Femur (tissue), 1 donor: ENCODE data around the gene RSPH1.
"Not testable (repeated sequence)": the region's sequence is repeated elsewhere in the genome, so short reads cannot be mapped to it uniquely, and the experiment has no call there.

Source experiments
- DNase-seq: peaks from one replicate; pipeline ENCODE4 v3.0.0-alpha.2; 2017

The RSPH1 gene

GRCh38 chr21:42480736-42481135, 15.3 kb downstream of the RSPH1 start:
- DNase-seq: no peak

- no peak for DNase-seq
Observed at GRCh38 chr21:42479582-42479981, 16.4 kb downstream of the RSPH1 start.

- no peak for DNase-seq
Observed at GRCh38 chr21:42478504-42478903, 17.5 kb downstream of the RSPH1 start.

- DNase-seq: no peak
Observed at GRCh38 chr21:42476388-42477331, 19.4 kb downstream of the RSPH1 start.

- no peak for DNase-seq
Observed at GRCh38 chr21:42475526-42476387, 20.3 kb downstream of the RSPH1 start.

- DNase-seq: no peak
Observed at GRCh38 chr21:42475036-42475435, 21.0 kb downstream of the RSPH1 start.

- DNase-seq: no peak
Observed at GRCh38 chr21:42474043-42474831, 21.8 kb downstream of the RSPH1 start.

- no peak for DNase-seq
Observed at GRCh38 chr21:42473498-42474042, 22.5 kb downstream of the RSPH1 start.

GRCh38 chr21:42472521-42472920, 23.5 kb downstream of the RSPH1 start:
- no peak for DNase-seq

- no peak for DNase-seq
Observed at GRCh38 chr21:42471716-42472330, 24.2 kb downstream of the RSPH1 start.

- no peak for DNase-seq
Observed at GRCh38 chr21:42471206-42471605, 24.8 kb downstream of the RSPH1 start.

- DNase-seq: not testable (repeated sequence)
Observed at GRCh38 chr21:42469726-42470125, 26.3 kb downstream of the RSPH1 start.

- DNase-seq: no peak
Observed at GRCh38 chr21:42469272-42469671, 26.8 kb downstream of the RSPH1 start.

GRCh38 chr21:42468491-42469131, 27.4 kb downstream of the RSPH1 start:
- no peak for DNase-seq

- DNase-seq: peak; percentile 61
Observed at GRCh38 chr21:42467140-42467983, 28.7 kb downstream of the RSPH1 start.

- no peak for DNase-seq
Observed at GRCh38 chr21:42466700-42467099, 29.3 kb downstream of the RSPH1 start.

GRCh38 chr21:42465803-42466127, 30.3 kb downstream of the RSPH1 start:
- no peak for DNase-seq

- DNase-seq: peak; percentile 46
Observed at GRCh38 chr21:42465008-42465802, 30.8 kb downstream of the RSPH1 start.

GRCh38 chr21:42463861-42464515, 32.0 kb downstream of the RSPH1 start:
- peak; percentile 50 for DNase-seq
